Small intestine (tissue), 7 donors: ENCODE data around the gene MAP4K4. TPM values are rescaled to one million over a fixed set of nuclear protein-coding genes. Genes with fewer than 3 reads are reported as not detected.

Source experiments
- DNase-seq, 2 donors: peaks; one replicate each; pipeline versions ENCODE4 v3.0.0 to v3.0.0-alpha.2; 2013
- FAIRE-seq: peaks from 2 replicates; lab custom pipeline; 2012; peaks lifted over from hg19 to GRCh38; lab: Jason Lieb, UNC
- H3K27ac ChIP-seq, 3 donors: one replicate each; pipeline ENCODE4 v1.5.1; 2013; ENCODE audit warnings: low read length in 2 of 3, mild to moderate bottlenecking in 2 of 3, control low read depth in 1 of 3, inconsistent platforms in 1 of 3, low read depth in 1 of 3, moderate library complexity in 1 of 3
- H3K27me3 ChIP-seq, 3 donors: one replicate each; pipeline ENCODE4 v1.6.1; 2013; ENCODE audit warnings: low read length in 3 of 3, inconsistent platforms in 1 of 3; ENCODE audit not compliant: control insufficient read depth in 3 of 3, insufficient read depth in 3 of 3
- H3K36me3 ChIP-seq, 3 donors: one replicate each; pipeline ENCODE4 v1.6.1; 2013; ENCODE audit warnings: low read length in 3 of 3, inconsistent platforms in 1 of 3, low read depth in 1 of 3, mild to moderate bottlenecking in 1 of 3, moderate library complexity in 1 of 3; ENCODE audit not compliant: control insufficient read depth in 3 of 3, insufficient read depth in 2 of 3
- H3K4me1 ChIP-seq, 3 donors: one replicate each; pipeline ENCODE4 v1.6.1; 2013; ENCODE audit warnings: low read length in 2 of 3, inconsistent platforms in 1 of 3, low read depth in 1 of 3, mild to moderate bottlenecking in 1 of 3, moderate library complexity in 1 of 3; ENCODE audit not compliant: control insufficient read depth in 3 of 3, insufficient read depth in 2 of 3
- H3K4me3 ChIP-seq, 3 donors: one replicate each; pipeline ENCODE4 v1.5.1; 2013; ENCODE audit warnings: low read length in 3 of 3, control low read depth in 1 of 3, inconsistent platforms in 1 of 3, low read depth in 1 of 3, mild to moderate bottlenecking in 1 of 3, moderate library complexity in 1 of 3
- H3K9me3 ChIP-seq, 2 donors: one replicate each; pipeline ENCODE4 v1.6.1; 2013; ENCODE audit warnings: low read depth in 1 of 2, low read length in 1 of 2; ENCODE audit not compliant: control insufficient read depth in 2 of 2, insufficient read depth in 1 of 2
- WGBS, 3 donors: extraction: QIAGEN DNeasy Blood & Tissue Kit; methylation state at CpG; one replicate each; pipeline ENCODE4 v1.1.7; 2013; 5-methylcytosine and 5-hydroxymethylcytosine counted together
- polyA plus RNA-seq, 4 donors: library from polyadenylated mRNA; stranded (reverse) in 3 of 4; unstranded in 1 of 4; fragments of 200-250 nt in 3 of 4; fragments of 120-200 nt in 1 of 4; gene quantifications; one replicate each; pipeline versions ENCODE4 v1.2.1 to v1.2.3, GENCODE V29; 2013
- donor health status: healthy with polysubstance abuse.
- donor health status: control.
- donor health status: control.
- donor health status: Bipolar disorder and iron deficiency.
- donor health status: healthy.

Gene MAP4K4
- polyA plus RNA-seq, 4 donors: 8.5 to 26.5 (median 13.8) TPM

GRCh38 chr2:101864426-101864825, 166.9 kb downstream of the MAP4K4 start:
- Histone ChIP-seq H3K36me3 (peaks cover 5 to 39% (median 6%) of the 10 kb centered on the region in 3 donors), H3K27ac (no peak overlapping the region), H3K9me3 (no peaks in the 10 kb centered on the region), H3K27me3 (no peaks in the 10 kb centered on the region), H3K4me3 (no peak overlapping the region), H3K4me1 (no peaks in the 10 kb centered on the region)
- FAIRE-seq: no peak
- DNase-seq: no peak
- 82 to 94% (median 88%) methylated on average over 1 of the region's 1 CpG for WGBS, 3 donors

- 82 to 92% (median 89%) methylated on average over 5 of the region's 5 CpGs for WGBS, 3 donors
- no peak overlapping the region for H3K27ac ChIP-seq
- no peak overlapping the region for H3K4me3 ChIP-seq
- H3K36me3 ChIP-seq: peaks cover 2 to 45% (median 5%) of the 10 kb centered on the region in 3 donors
- FAIRE-seq: no peak
- H3K27me3 ChIP-seq: no peaks in the 10 kb centered on the region
- no peaks in the 10 kb centered on the region for H3K4me1 ChIP-seq
- H3K9me3 ChIP-seq: no peaks in the 10 kb centered on the region
- DNase-seq: no peak
Measured at GRCh38 chr2:101868525-101868924, 171.0 kb downstream of the MAP4K4 start.

DNA sequence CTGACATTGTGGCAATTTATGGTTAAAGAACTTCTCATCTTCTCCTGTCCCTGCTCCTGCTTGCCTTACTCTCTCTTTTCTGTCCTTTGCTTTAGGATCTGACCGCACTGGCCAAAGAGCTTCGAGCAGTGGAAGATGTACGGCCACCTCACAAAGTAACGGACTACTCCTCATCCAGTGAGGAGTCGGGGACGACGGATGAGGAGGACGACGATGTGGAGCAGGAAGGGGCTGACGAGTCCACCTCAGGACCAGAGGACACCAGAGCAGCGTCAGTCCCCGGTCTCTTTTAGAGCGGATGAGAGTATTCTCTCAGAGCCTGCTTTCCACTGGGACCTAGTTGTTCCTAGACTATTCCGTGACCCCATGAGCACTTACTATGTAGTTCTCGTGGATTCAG, 172.0 kb downstream of the MAP4K4 start:
- Histone ChIP-seq H3K4me1 (no peaks in the 10 kb centered on the region), H3K27me3 (no peaks in the 10 kb centered on the region), H3K27ac (no peak overlapping the region), H3K9me3 (no peaks in the 10 kb centered on the region), H3K36me3 (peaks cover 2 to 42% (median 2%) of the 10 kb centered on the region in 3 donors), H3K4me3 (no peak overlapping the region)
- DNase-seq: no peak
- WGBS, 3 donors: 96 to 98% (median 96%) methylated on average over 15 of the region's 15 CpGs
- no peak for FAIRE-seq

- Histone ChIP-seq H3K27me3 (no peaks in the 10 kb centered on the region), H3K36me3 (peaks cover 2 to 39% (median 2%) of the 10 kb centered on the region in 3 donors), H3K27ac (no peak overlapping the region), H3K4me1 (no peaks in the 10 kb centered on the region), H3K9me3 (no peaks in the 10 kb centered on the region), H3K4me3 (no peak overlapping the region)
- FAIRE-seq (no peak), DNase-seq (no peak)
- 97 to 98% (median 98%) methylated on average over 11 of the region's 11 CpGs for WGBS, 3 donors
Measured at GRCh38 chr2:101870444-101870843, 172.9 kb downstream of the MAP4K4 start.

- H3K9me3 ChIP-seq: no peaks in the 10 kb centered on the region
- no peaks in the 10 kb centered on the region for H3K4me1 ChIP-seq
- DNase-seq: no peak
- FAIRE-seq: no peak
- H3K27me3 ChIP-seq: no peaks in the 10 kb centered on the region
- no peak overlapping the region for H3K27ac ChIP-seq
- H3K4me3 ChIP-seq: no peak overlapping the region
- 87 to 96% (median 90%) methylated on average over 5 of the region's 5 CpGs for WGBS, 3 donors
- peaks cover under 1 to 37% (median 2%) of the 10 kb centered on the region in 3 donors for H3K36me3 ChIP-seq
Measured at GRCh38 chr2:101871480-101871879, 174.0 kb downstream of the MAP4K4 start.

DNA sequence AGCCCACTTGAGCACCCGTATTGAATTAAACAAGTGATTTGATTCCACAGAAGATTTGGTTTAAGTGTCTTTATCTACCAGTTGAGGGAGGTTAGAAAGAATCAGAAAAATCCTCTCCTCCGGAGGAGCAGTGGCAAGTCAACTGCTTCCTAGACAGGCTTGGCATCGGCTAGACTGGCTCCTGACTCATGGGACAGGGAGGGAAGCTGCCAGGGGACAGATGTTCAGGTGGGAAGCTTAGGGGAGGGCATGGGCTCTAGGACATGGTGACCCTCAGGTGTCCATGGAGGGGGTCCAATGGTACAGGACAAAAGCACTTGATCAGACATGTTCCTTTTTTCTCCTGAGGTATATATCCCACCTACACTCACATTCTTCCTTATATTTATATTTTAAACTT, 175.0 kb downstream of the MAP4K4 start:
- Histone ChIP-seq H3K36me3 (peaks cover 0 to 39% (median 5%) of the 10 kb centered on the region in 3 donors), H3K27ac (no peak overlapping the region), H3K9me3 (no peaks in the 10 kb centered on the region), H3K4me3 (no peak overlapping the region), H3K4me1 (no peaks in the 10 kb centered on the region), H3K27me3 (no peaks in the 10 kb centered on the region)
- FAIRE-seq: no peak
- no peak for DNase-seq
- 71 to 89% (median 87%) methylated on average over 3 of the region's 3 CpGs for WGBS, 3 donors

GRCh38 chr2:101873543-101873942, 176.0 kb downstream of the MAP4K4 start:
- Histone ChIP-seq H3K9me3 (no peaks in the 10 kb centered on the region), H3K4me1 (no peaks in the 10 kb centered on the region), H3K36me3 (peaks cover 0 to 38% (median 5%) of the 10 kb centered on the region in 3 donors), H3K27me3 (no peaks in the 10 kb centered on the region), H3K4me3 (no peak overlapping the region), H3K27ac (no peak overlapping the region)
- FAIRE-seq (no peak), DNase-seq (peak in 1 of 2 donors; percentile 33)
- 87 to 94% (median 91%) methylated on average over 3 of the region's 3 CpGs for WGBS, 3 donors

- FAIRE-seq (no peak), DNase-seq (no peak)
- 85 to 94% (median 90%) methylated on average over 3 of the region's 3 CpGs for WGBS, 3 donors
Measured at GRCh38 chr2:101874069-101874468, 176.6 kb downstream of the MAP4K4 start.

DNA sequence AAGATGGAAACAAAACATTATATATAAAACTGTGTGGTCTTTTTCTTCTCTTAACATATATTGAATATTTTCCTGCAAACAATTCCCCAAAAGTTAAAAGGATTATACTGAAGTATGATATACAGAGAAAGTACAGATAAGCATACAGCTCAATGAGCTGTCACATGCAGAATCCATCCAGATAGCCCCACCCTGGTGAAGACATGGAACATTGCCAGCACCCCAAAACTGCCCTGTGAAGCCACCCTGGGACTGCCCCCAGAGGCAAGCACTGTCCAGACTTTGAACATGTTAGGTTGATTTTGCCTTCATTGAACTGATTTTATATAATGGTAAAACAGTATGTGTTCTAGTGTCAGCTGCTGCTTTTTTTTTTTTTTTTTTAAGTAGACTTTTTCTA, 182.0 kb downstream of the MAP4K4 start:
- Histone ChIP-seq H3K9me3 (no peaks in the 10 kb centered on the region), H3K4me3 (no peak overlapping the region), H3K27me3 (no peaks in the 10 kb centered on the region), H3K36me3 (peaks cover 0 to 20% (median 5%) of the 10 kb centered on the region in 3 donors), H3K4me1 (peaks cover 0 to 2% (median 0%) of the 10 kb centered on the region in 3 donors), H3K27ac (no peak overlapping the region)
- DNase-seq (no peak), FAIRE-seq (no peak)

More at GRCh38 chr2:101874069-101874468, 176.6 kb downstream of the MAP4K4 start:
- Histone ChIP-seq H3K36me3 (peaks cover 0 to 39% (median 5%) of the 10 kb centered on the region in 3 donors), H3K4me1 (no peaks in the 10 kb centered on the region), H3K27me3 (no peaks in the 10 kb centered on the region), H3K27ac (no peak overlapping the region), H3K9me3 (no peaks in the 10 kb centered on the region), H3K4me3 (no peak overlapping the region)
